H1 (cell line): ENCODE data around the gene CELA2A. TPM values are rescaled to one million over a fixed set of nuclear protein-coding genes. Genes with fewer than 3 reads are reported as not detected.

ENCODE experiments used
- ATF2 ChIP-seq: IDR thresholded peaks from 2 replicates; pipeline ENCODE4 v1.6.1; 2012; ENCODE audit warnings: low read length, inconsistent platforms
- CHD1 ChIP-seq: IDR thresholded peaks from 2 replicates; pipeline ENCODE4 v1.6.1; 2012; ENCODE audit warnings: low read depth, low read length, improper control_type of control experiment
- CHD7 ChIP-seq: fragments of 300-600 bp; sonication (generic); IDR thresholded peaks from 2 replicates; pipeline ENCODE4 v1.7.1; 2012; ENCODE audit warnings: low read length, moderate library complexity, mild to moderate bottlenecking, inconsistent platforms; ENCODE audit not compliant: insufficient replicate concordance
- CTCF ChIP-seq, 3 experiments: IDR thresholded peaks; 1 replicate in 2 of 3; 2 replicates in 1 of 3; pipeline versions ENCODE4 v1.5.1 to v1.6.1; 2011; ENCODE audit warnings: low read length in 3 of 3, mild to moderate bottlenecking in 3 of 3, inconsistent platforms in 2 of 3, low read depth in 1 of 3, moderate library complexity in 1 of 3; ENCODE audit not compliant: insufficient read depth in 1 of 3; ENCODE audit errors: control extremely low read depth in 1 of 3
- JUND ChIP-seq: IDR thresholded peaks from 2 replicates; pipeline ENCODE4 v1.6.1; 2011; ENCODE audit warnings: mild to moderate bottlenecking, improper control_type of control experiment, low read length
- KDM4A ChIP-seq: IDR thresholded peaks from one replicate; pipeline ENCODE4 v1.7.1; 2012; ENCODE audit warnings: low read depth, mild to moderate bottlenecking, moderate library complexity, low read length, inconsistent platforms; ENCODE audit not compliant: severe bottlenecking
- POLR2AphosphoS5 ChIP-seq: IDR thresholded peaks from 2 replicates; pipeline ENCODE4 v1.6.1; 2011; ENCODE audit warnings: low read depth, low read length
- SIX5 ChIP-seq: IDR thresholded peaks from 2 replicates; pipeline ENCODE4 v1.6.1; 2011; ENCODE audit warnings: mild to moderate bottlenecking, low read depth, low read length
- polyA plus RNA-seq, 7 experiments: library from polyadenylated mRNA; depleted of rRNA in 3 of 7; stranded (reverse) in 5 of 7; unstranded in 2 of 7; fragments of >200 nt in 5 of 7; fragments of 200-250 nt in 2 of 7; gene quantifications; 1 replicate in 5 of 7; 2 replicates in 1 of 7; 4 replicates in 1 of 7; pipeline versions ENCODE4 v1.2.1 to v1.2.3, GENCODE V29; 2011 to 2013; ENCODE audit warnings: missing spikeins in 2 of 7, mixed read lengths in 2 of 7
- total RNA-seq: library from RNA; stranded (reverse); fragmentation: NEBNext Ultra II Directional; extraction: Animal tissue kit (Norgen Biotek cat#: 25700); gene quantifications from 2 replicates; pipeline ENCODE4 v1.2.1, GENCODE V29; 2021

CELA2A gene
- total and polyA plus RNA-seq, 2 of the 8 experiments (the other 6 are each of a cell fraction or from before 2014, with no cell fraction given) = not detected

- TF ChIP-seq CHD7 (no peak), ATF2 (no peak), CHD1 (no peak), SIX5 (no peak), KDM4A (no peak), JUND (no peak), CTCF (IDR thresholded peaks at IDR 0.05; ENCODE audit: control extremely low read depth in 1 of 3, insufficient read depth in 1 of 3, low read depth in 1 of 3, low read length in 3 of 3) (no peak), POLR2AphosphoS5 (no peak)
Observed at GRCh38 chr1:15509586-15509985, 53.1 kb downstream of the CELA2A start (continued).
